Activated T-helper 17 cell treated with anti-CD3 and anti-CD28 coated beads, Interleukin-2, amount 50 U/mL, for 72 hours (primary cell): ENCODE data around the gene EDNRB. TPM values are rescaled to one million over a fixed set of nuclear protein-coding genes. Genes with fewer than 3 reads are reported as not detected.
A peak's percentile ranks its signal among the peaks of the same experiment; 100 is the strongest.
"Not testable (repeated sequence)": the region's sequence is repeated elsewhere in the genome, so short reads cannot be mapped to it uniquely, and the experiment has no call there.

Experiments used
- ATAC-seq: fragments of 150-1000 bp; cut with Tn5 transposase; replicated peaks from 2 replicates; pipeline ENCODE4 v1.10.0; 2021; ENCODE audit warnings: mild to moderate bottlenecking, moderate library complexity
- H3K27ac Mint-ChIP-seq: one replicate; pipeline ENCODE4 v1.8.0; 2022; ENCODE audit warnings: mixed read lengths
- H3K27me3 Mint-ChIP-seq: one replicate; pipeline ENCODE4 v1.8.0; 2022; ENCODE audit warnings: mixed read lengths
- H3K36me3 Mint-ChIP-seq: one replicate; pipeline ENCODE4 v1.8.0; 2022; ENCODE audit warnings: low read depth, mild to moderate bottlenecking, mixed read lengths
- H3K4me1 Mint-ChIP-seq: one replicate; pipeline ENCODE4 v1.8.0; 2022; ENCODE audit warnings: mixed read lengths
- H3K4me3 Mint-ChIP-seq: one replicate; pipeline ENCODE4 v1.8.0; 2022; ENCODE audit warnings: mild to moderate bottlenecking, mixed read lengths
- H3K9me3 Mint-ChIP-seq: one replicate; pipeline ENCODE4 v1.8.0; 2022; ENCODE audit warnings: mixed read lengths
- total RNA-seq, 2 donors: library from RNA; stranded (reverse); gene quantifications; one replicate each; pipeline ENCODE4 v1.2.3, GENCODE V29; 2022

The EDNRB gene
- total RNA-seq, 2 donors from 2014 or later, result not detected

DNA sequence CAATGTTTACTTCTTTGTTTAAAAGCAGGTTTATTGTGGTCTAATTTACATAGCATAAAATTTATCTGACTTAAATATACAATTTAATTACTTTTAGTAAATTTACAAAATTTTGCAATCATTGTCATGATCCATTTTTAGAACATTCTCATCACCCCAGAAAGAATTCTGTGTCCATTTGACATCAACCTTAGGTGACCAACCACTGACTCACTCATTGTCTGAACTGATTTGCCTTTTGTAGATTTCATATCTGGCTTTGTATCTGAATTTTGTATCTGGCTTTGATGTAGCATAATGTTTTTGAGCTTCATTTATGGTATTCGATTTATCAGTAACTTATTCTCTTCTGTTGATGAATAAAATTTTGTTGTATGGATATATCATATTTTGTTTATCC lies 40.4 kb downstream of the EDNRB start:
- Mint-ChIP-seq H3K27ac (no peak overlapping the region), H3K4me3 (no peak overlapping the region), H3K36me3 (no peaks in the 10 kb centered on the region), H3K9me3 (no peaks in the 10 kb centered on the region), H3K27me3 (peaks cover 4% of the 10 kb centered on the region), H3K4me1 (no peaks in the 10 kb centered on the region)
- ATAC-seq, result no peak

GRCh38 chr13:77876176-77876575 lies 42.5 kb downstream of the EDNRB start:
- Mint-ChIP-seq H3K27ac (no peak overlapping the region), H3K27me3 (peaks cover 4% of the 10 kb centered on the region), H3K4me1 (no peaks in the 10 kb centered on the region), H3K4me3 (no peak overlapping the region), H3K36me3 (no peaks in the 10 kb centered on the region), H3K9me3 (no peaks in the 10 kb centered on the region)
- no peak for ATAC-seq

- Mint-ChIP-seq H3K4me1 (no peaks in the 10 kb centered on the region), H3K36me3 (no peaks in the 10 kb centered on the region), H3K9me3 (no peaks in the 10 kb centered on the region), H3K27ac (no peak overlapping the region), H3K27me3 (peaks cover 4% of the 10 kb centered on the region), H3K4me3 (no peak overlapping the region)
- no peak for ATAC-seq
These were observed 44.2 kb downstream of the EDNRB start for GRCh38 chr13:77874406-77874805.

- no peaks in the 10 kb centered on the region for H3K36me3 Mint-ChIP-seq
- ATAC-seq, result no peak
- peaks cover 9% of the 10 kb centered on the region for H3K27me3 Mint-ChIP-seq
- H3K4me3 Mint-ChIP-seq, result no peak overlapping the region
- peaks cover 5% of the 10 kb centered on the region for H3K9me3 Mint-ChIP-seq
- H3K4me1 Mint-ChIP-seq, result peaks cover 6% of the 10 kb centered on the region
- no peak overlapping the region for H3K27ac Mint-ChIP-seq
These were observed 45.6 kb downstream of the EDNRB start for GRCh38 chr13:77872995-77873394.

DNA sequence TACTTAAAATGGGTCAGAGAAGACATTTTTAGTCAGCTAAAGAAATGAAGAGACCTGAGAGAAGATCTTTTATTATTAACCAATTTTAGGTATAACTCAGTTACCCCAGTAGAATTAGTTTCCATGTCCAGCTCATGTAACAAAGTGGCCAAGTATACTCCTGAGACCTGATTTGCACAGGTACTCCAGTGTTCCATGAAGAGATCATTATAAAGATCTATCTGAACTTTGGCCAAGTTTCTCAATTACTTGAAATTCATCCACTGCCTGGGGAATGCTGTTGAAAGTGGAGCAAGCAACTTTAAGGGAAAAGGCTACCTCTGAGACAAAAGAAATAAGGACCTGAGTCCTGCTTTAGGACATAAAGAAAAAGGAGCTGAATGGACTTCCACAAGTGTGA lies 47.0 kb downstream of the EDNRB start:
- H3K27ac Mint-ChIP-seq, result no peak overlapping the region
- H3K36me3 Mint-ChIP-seq, result no peaks in the 10 kb centered on the region
- no peak for ATAC-seq
- peaks cover 6% of the 10 kb centered on the region for H3K4me1 Mint-ChIP-seq
- peaks cover 10% of the 10 kb centered on the region for H3K27me3 Mint-ChIP-seq
- no peak overlapping the region for H3K4me3 Mint-ChIP-seq
- H3K9me3 Mint-ChIP-seq, result peaks cover 5% of the 10 kb centered on the region

GRCh38 chr13:77868717-77869116 lies 49.9 kb downstream of the EDNRB start:
- Mint-ChIP-seq H3K27ac (peak overlapping the region; percentile 4), H3K27me3 (peaks cover 16% of the 10 kb centered on the region)

DNA sequence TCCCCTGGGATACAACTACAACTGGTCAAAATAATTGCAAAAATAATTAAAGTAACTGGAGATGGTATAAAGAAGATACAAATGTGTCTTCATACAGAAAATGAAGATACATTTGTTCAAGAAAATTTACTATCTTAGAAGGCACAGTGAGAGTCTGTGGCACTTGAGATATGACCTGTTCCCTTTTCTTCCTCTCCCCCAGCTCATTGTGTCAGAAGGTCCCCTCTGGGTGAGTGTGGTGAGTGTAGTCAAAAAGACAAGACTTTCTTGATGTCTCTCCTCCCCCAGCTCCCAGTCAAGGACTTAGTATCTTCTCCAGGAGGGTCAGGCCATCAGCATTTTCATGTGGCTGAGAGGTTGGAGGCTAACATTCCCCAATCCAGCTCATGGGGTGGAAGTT lies 51.7 kb downstream of the EDNRB start:
- no peak overlapping the region for H3K4me3 Mint-ChIP-seq
- H3K4me1 Mint-ChIP-seq, result peaks cover 6% of the 10 kb centered on the region
- H3K36me3 Mint-ChIP-seq, result no peaks in the 10 kb centered on the region
- peaks cover 16% of the 10 kb centered on the region for H3K27me3 Mint-ChIP-seq
- peaks cover 5% of the 10 kb centered on the region for H3K9me3 Mint-ChIP-seq
- ATAC-seq, result no peak
- no peak overlapping the region for H3K27ac Mint-ChIP-seq

More at GRCh38 chr13:77868717-77869116, 49.9 kb downstream of the EDNRB start:
- Mint-ChIP-seq H3K4me1 (peaks cover 6% of the 10 kb centered on the region), H3K36me3 (no peaks in the 10 kb centered on the region), H3K4me3 (no peak overlapping the region), H3K9me3 (peaks cover 5% of the 10 kb centered on the region)
- ATAC-seq, result peak; percentile 90

- H3K4me3 Mint-ChIP-seq, result no peak overlapping the region
- no peak for ATAC-seq
- H3K27ac Mint-ChIP-seq, result no peak overlapping the region
These were observed 53.0 kb downstream of the EDNRB start for GRCh38 chr13:77865622-77866021.

DNA sequence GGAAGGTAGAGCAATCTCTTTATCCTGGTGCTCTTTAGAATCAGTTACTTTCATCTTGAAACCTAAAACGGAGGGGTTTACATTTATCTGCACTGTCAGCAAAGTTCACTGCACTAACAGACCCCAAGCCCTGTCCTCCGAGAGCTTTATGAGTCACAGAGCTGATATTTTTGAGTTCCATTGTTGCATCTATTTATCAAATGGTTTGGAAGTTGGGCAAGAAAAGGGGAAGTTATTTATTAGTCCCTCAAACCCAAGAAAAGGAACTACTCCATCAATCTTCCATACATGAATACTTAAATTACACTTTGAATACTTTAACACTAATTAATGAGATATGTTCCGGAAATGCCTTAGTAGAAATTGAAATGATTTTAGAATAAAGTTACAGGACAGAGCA lies 55.5 kb downstream of the EDNRB start:
- no peak overlapping the region for H3K4me3 Mint-ChIP-seq
- H3K36me3 Mint-ChIP-seq, result no peaks in the 10 kb centered on the region
- H3K4me1 Mint-ChIP-seq, result no peaks in the 10 kb centered on the region
- ATAC-seq, result no peak
- H3K27ac Mint-ChIP-seq, result no peak overlapping the region
- peaks cover 15% of the 10 kb centered on the region for H3K27me3 Mint-ChIP-seq
- H3K9me3 Mint-ChIP-seq, result no peaks in the 10 kb centered on the region

More at GRCh38 chr13:77865622-77866021, 53.0 kb downstream of the EDNRB start:
- Mint-ChIP-seq H3K27me3 (peaks cover 16% of the 10 kb centered on the region), H3K36me3 (no peaks in the 10 kb centered on the region), H3K4me1 (peaks cover 6% of the 10 kb centered on the region), H3K9me3 (peaks cover 5% of the 10 kb centered on the region)

GRCh38 chr13:77861741-77862140 lies 56.9 kb downstream of the EDNRB start:
- no peak for ATAC-seq
- Mint-ChIP-seq H3K9me3 (no peaks in the 10 kb centered on the region), H3K4me1 (no peaks in the 10 kb centered on the region)

GRCh38 chr13:77860507-77860981 lies 58.1 kb downstream of the EDNRB start:
- Mint-ChIP-seq H3K27ac (no peak overlapping the region), H3K36me3 (no peaks in the 10 kb centered on the region), H3K27me3 (peaks cover 4% of the 10 kb centered on the region), H3K4me1 (no peaks in the 10 kb centered on the region), H3K9me3 (no peaks in the 10 kb centered on the region), H3K4me3 (no peak overlapping the region)
- ATAC-seq, result no peak

More at GRCh38 chr13:77861741-77862140, 56.9 kb downstream of the EDNRB start:
- H3K36me3 Mint-ChIP-seq, result no peaks in the 10 kb centered on the region
- peaks cover 9% of the 10 kb centered on the region for H3K27me3 Mint-ChIP-seq
- H3K4me3 Mint-ChIP-seq, result no peak overlapping the region
- H3K27ac Mint-ChIP-seq, result no peak overlapping the region

- Mint-ChIP-seq H3K36me3 (no peaks in the 10 kb centered on the region), H3K4me1 (no peaks in the 10 kb centered on the region), H3K27ac (no peak overlapping the region), H3K9me3 (peaks cover 1% of the 10 kb centered on the region), H3K27me3 (peaks cover 4% of the 10 kb centered on the region), H3K4me3 (no peak overlapping the region)
- no peak for ATAC-seq
These were observed 59.2 kb downstream of the EDNRB start for GRCh38 chr13:77859450-77859849.

- Mint-ChIP-seq H3K4me3 (no peak overlapping the region), H3K27me3 (peaks cover 4% of the 10 kb centered on the region), H3K36me3 (no peaks in the 10 kb centered on the region), H3K27ac (no peak overlapping the region), H3K4me1 (no peaks in the 10 kb centered on the region), H3K9me3 (peaks cover 4% of the 10 kb centered on the region)
- no peak for ATAC-seq
These were observed 61.0 kb downstream of the EDNRB start for GRCh38 chr13:77857531-77858209.

DNA sequence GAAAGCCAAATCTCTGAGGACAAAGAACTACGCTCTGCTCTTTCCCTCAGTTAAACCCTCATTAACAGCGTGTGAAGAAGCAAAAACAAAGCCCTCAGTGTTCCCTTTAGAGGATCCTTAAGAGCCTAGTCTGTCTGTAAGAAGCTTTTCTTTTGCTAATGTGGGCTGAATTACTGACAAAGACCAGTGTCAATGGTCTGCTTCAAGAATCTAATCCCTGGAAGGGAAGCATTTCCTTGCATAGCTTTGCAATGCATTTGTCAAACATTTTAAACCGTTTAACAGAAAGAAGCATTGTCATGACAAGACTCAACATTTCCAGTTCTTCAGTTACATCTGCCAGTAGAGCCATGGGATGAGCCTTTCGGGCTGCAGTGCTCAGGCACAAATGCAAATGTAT lies 64.9 kb downstream of the EDNRB start:
- no peak for ATAC-seq
- no peak overlapping the region for H3K4me3 Mint-ChIP-seq
- peaks cover 4% of the 10 kb centered on the region for H3K9me3 Mint-ChIP-seq
- H3K27ac Mint-ChIP-seq, result no peak overlapping the region
- no peaks in the 10 kb centered on the region for H3K4me1 Mint-ChIP-seq
- H3K27me3 Mint-ChIP-seq, result no peaks in the 10 kb centered on the region
- H3K36me3 Mint-ChIP-seq, result no peaks in the 10 kb centered on the region

DNA sequence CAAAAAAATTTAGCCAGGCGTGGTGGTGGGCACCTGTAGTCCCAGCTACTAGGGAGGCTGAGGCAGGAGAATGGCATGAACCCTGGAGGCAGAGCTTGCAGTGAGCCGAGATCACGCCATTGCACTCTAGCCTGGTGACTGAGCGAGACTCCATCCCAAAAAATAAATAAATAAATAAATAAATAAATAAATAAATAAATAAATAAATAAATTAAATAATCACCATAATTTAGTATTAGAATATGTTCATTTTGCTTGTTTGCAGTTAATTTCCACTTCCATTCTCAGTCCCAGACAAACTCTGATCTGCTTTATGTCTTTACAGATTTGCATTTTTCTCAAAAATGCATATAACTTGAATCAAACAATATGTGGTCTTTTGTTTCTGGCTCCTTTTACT lies 70.6 kb downstream of the EDNRB start:
- H3K4me1 Mint-ChIP-seq, H3K4me3 Mint-ChIP-seq, H3K9me3 Mint-ChIP-seq, ATAC-seq, H3K27me3 Mint-ChIP-seq, H3K27ac Mint-ChIP-seq, H3K36me3 Mint-ChIP-seq: not testable (repeated sequence)
